Measurements from ENCODE around the gene MYH10.

- no peak for TF ChIP-seq CTCF (IDR thresholded peaks at IDR 0.05; ENCODE audit: poor library complexity)
- TF ChIP-seq EZH2 (IDR thresholded peaks at IDR 0.05; ENCODE audit: borderline replicate concordance), result no peak
Measured at GRCh38 chr17:8674344-8675305, 44.1 kb upstream of the MYH10 start.
